ENCODE data around the gene OSBPL5.

The OSBPL5 gene

DNA sequence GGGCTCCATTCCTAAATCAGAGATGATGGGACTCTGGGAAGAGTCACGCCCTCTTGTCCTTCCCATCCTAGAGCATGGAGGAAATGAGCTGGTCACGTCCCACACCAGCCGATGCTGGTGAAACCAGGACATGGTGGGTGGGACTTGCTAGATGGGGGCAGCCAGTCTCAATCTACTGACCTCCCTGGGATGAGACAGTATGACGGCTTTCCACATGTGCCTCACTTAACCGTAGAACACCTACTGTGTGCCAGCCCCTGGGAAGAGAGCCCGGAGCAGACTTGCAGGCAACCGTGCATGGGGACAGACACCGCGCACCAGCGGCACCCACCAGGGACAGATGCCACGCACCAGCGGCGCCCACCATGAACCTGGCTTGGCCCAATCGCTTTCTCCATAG lies 3.8 kb downstream of the OSBPL5 start:
- Histone ChIP-seq H3K9ac (ENCODE audit: low read depth, low read length, poor library complexity) (no peak overlapping the region), H2BK15ac (ENCODE audit: low read length) (no peak overlapping the region), H3K4me1 (ENCODE audit: control insufficient read depth in 2 of 2, insufficient read depth in 1 of 2, low read depth in 1 of 2, low read length in 2 of 2) (peaks cover 29% of the 10 kb centered on the region in 2 donors), H3K27ac (replicated peaks; ENCODE audit: low read length) (no peak overlapping the region), H3K4ac (ENCODE audit: low read length) (no peak overlapping the region), H2BK12ac (ENCODE audit: low read length) (peak overlapping the region; percentile 17), H3K27me3 (ENCODE audit: control insufficient read depth in 3 of 3, insufficient read depth in 3 of 3, low read depth in 1 of 3, low read length in 3 of 3) (peaks cover 0 to 6% (median 0%) of the 10 kb centered on the region in 3 experiments), H3K36me3 (replicated peaks in 1 of 2; ENCODE audit: control insufficient read depth in 2 of 2, insufficient read depth in 2 of 2, low read length in 2 of 2) (no peaks in the 10 kb centered on the region), H3K14ac (ENCODE audit: low read length) (no peak overlapping the region), H2AK5ac (ENCODE audit: low read depth, low read length) (peak overlapping the region; percentile 53), H4K91ac (ENCODE audit: low read depth, low read length, poor library complexity) (no peak overlapping the region), H2BK120ac (ENCODE audit: low read depth, low read length) (no peak overlapping the region), H3K4me2 (ENCODE audit: insufficient read depth, low read length, poor library complexity, severe bottlenecking) (no peak overlapping the region), H3K9me3 (replicated peaks in 1 of 2; ENCODE audit: control insufficient read depth in 2 of 2, insufficient read depth in 1 of 2, low read depth in 1 of 2, low read length in 2 of 2) (no peaks in the 10 kb centered on the region), H3K18ac (ENCODE audit: low read length) (no peak overlapping the region), H2BK5ac (ENCODE audit: low read length) (no peak overlapping the region), H3K4me3 (ENCODE audit: low read length in 2 of 2) (peak overlapping the region in 1 of 2 donors; percentile 52), H3K23ac (ENCODE audit: low read depth, low read length, poor library complexity) (peak overlapping the region; percentile 2), H3K79me1 (ENCODE audit: low read depth, low read length) (peaks cover 18% of the 10 kb centered on the region), H4K8ac (ENCODE audit: low read depth, low read length) (no peak overlapping the region), H2AFZ (ENCODE audit: low read length) (peak overlapping the region; percentile 91)
- WGBS, 2 donors (ENCODE audit: extremely low coverage in 2 of 2, insufficient read length in 2 of 2, insufficient replicate concordance in 1 of 2), result no CpG with 5 or more reads among the region's 14 CpGs
- no peak for DNase-seq (ENCODE audit: low spot score)

DNA sequence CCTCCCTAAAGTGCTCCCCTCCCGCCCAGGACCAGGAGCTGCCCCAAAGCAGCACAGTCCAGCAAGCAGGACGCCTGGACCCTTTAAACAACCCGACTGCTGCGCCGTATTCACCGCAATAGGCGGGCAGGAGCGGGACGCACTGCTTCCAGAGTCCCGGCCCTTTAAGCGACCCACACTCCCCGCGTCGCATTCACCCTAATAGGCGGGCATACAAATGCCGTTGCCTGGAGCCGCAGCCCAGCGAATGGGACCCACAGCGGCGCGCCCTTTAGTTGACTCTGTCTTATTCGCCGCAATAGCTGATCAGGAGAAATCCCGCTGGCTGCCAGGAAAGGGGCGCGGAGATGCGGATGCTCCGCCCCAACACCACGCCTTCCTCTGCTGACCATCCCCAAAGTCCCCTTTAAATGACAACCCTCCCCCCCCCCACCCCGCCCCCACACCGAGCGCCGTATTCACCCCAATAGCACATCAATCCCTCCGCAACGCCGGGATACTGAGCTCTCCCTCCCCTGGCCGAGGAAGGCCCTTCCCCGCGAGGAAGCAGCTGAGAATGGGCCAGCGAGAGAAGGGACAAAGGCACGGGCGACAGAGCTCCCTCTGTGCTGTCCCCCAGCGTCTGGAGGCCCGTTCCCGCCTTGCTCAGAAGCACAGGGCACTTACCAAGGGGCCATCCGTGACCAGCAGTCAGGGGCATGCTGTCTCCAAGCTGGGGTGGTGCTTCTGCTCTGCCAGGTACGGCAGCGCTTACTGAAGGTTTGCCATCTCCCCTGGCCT lies 4.7 kb downstream of the OSBPL5 start:
- peak overlapping the region; percentile 47 for H2BK12ac ChIP-seq (ENCODE audit: low read length)
- H4K91ac ChIP-seq (ENCODE audit: low read depth, low read length, poor library complexity), result no peak overlapping the region
- H3K4ac ChIP-seq (ENCODE audit: low read length), result no peak overlapping the region
- peak overlapping the region; percentile 87 for H3K9ac ChIP-seq (ENCODE audit: low read depth, low read length, poor library complexity)
- no CpG with 5 or more reads among the region's 48 CpGs for WGBS, 2 donors (ENCODE audit: extremely low coverage in 2 of 2, insufficient read length in 2 of 2, insufficient replicate concordance in 1 of 2)
- H2BK15ac ChIP-seq (ENCODE audit: low read length), result peak overlapping the region; percentile 86
- H3K23ac ChIP-seq (ENCODE audit: low read depth, low read length, poor library complexity), result peak overlapping the region; percentile 38
- H3K27ac ChIP-seq (replicated peaks; ENCODE audit: low read length), result peak overlapping the region; percentile 83
- H3K36me3 ChIP-seq (replicated peaks in 1 of 2; ENCODE audit: control insufficient read depth in 2 of 2, insufficient read depth in 2 of 2, low read length in 2 of 2), result no peaks in the 10 kb centered on the region
- H3K9me3 ChIP-seq (replicated peaks in 1 of 2; ENCODE audit: control insufficient read depth in 2 of 2, insufficient read depth in 1 of 2, low read depth in 1 of 2, low read length in 2 of 2), result no peaks in the 10 kb centered on the region
- DNase-seq (ENCODE audit: low spot score), result peak; percentile 96
- peaks cover 31 to 34% of the 10 kb centered on the region in 2 donors for H3K4me1 ChIP-seq (ENCODE audit: control insufficient read depth in 2 of 2, insufficient read depth in 1 of 2, low read depth in 1 of 2, low read length in 2 of 2)
- H3K14ac ChIP-seq (ENCODE audit: low read length), result peak overlapping the region; percentile 27
- peaks cover 19% of the 10 kb centered on the region for H3K79me1 ChIP-seq (ENCODE audit: low read depth, low read length)
- no peak overlapping the region for H4K8ac ChIP-seq (ENCODE audit: low read depth, low read length)
- peak overlapping the region; percentile 77 for H2AK5ac ChIP-seq (ENCODE audit: low read depth, low read length)
- peak overlapping the region; percentile 96 for H2BK5ac ChIP-seq (ENCODE audit: low read length)
- H2BK120ac ChIP-seq (ENCODE audit: low read depth, low read length), result no peak overlapping the region
- peak overlapping the region; percentile 97 for H3K18ac ChIP-seq (ENCODE audit: low read length)
- no peaks in the 10 kb centered on the region for H3K27me3 ChIP-seq (ENCODE audit: control insufficient read depth in 3 of 3, insufficient read depth in 3 of 3, low read depth in 1 of 3, low read length in 3 of 3)
- peak overlapping the region; percentile 91 for H2AFZ ChIP-seq (ENCODE audit: low read length)
- H3K4me3 ChIP-seq (ENCODE audit: low read length in 2 of 2), result peak overlapping the region; percentile 52 to 78
- peak overlapping the region; percentile 78 for H3K4me2 ChIP-seq (ENCODE audit: insufficient read depth, low read length, poor library complexity, severe bottlenecking)

DNA sequence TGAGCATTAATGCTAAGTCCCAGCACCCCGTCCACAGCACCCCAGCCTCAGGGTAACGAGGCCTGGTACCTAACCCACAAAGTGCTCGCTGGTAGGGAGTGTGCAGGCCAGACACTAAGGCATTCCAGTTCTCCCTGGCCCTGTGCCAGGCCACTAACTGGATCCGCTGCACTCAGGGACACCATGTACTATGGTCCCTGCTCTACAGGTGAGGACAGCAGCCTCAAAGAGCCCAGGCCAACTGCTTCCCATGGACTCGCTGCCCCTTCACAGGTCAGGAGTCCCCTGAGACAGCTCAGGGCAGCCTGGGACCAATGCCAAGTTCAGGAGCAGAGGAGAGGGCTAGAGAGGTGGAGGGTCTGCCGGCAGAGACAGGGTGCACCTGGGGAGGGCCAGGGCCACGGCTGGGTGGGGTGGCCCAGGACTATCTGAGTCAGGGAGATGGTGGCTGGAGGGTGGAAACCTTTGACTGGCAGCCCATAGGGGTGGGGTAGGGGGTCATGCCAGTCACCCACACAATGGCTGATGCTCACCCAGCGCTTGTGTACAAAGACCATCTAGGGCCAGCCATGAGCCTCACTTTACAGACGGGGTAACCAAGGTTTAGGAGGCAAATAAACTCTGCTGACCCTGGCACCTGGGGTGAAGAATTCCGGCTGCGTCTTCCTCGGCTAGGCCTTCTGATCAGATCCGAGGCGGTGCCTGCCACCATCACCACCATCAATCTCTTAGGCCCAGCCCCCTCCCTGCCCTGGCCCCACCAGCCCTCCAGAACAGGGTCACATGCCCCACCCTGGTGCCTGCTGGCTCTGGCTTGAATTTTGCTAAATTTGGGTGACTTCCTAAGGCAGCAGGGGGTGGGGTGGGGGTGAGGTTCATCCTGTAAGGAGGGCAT lies 5.6 kb downstream of the OSBPL5 start:
- no peaks in the 10 kb centered on the region for H3K27me3 ChIP-seq (ENCODE audit: control insufficient read depth in 3 of 3, insufficient read depth in 3 of 3, low read depth in 1 of 3, low read length in 3 of 3)
- peak overlapping the region; percentile 58 for H2AK5ac ChIP-seq (ENCODE audit: low read depth, low read length)
- H3K4ac ChIP-seq (ENCODE audit: low read length), result no peak overlapping the region
- H3K9me3 ChIP-seq (replicated peaks in 1 of 2; ENCODE audit: control insufficient read depth in 2 of 2, insufficient read depth in 1 of 2, low read depth in 1 of 2, low read length in 2 of 2), result no peaks in the 10 kb centered on the region
- H2AFZ ChIP-seq (ENCODE audit: low read length), result peak overlapping the region; percentile 91
- no peak overlapping the region for H4K8ac ChIP-seq (ENCODE audit: low read depth, low read length)
- H3K36me3 ChIP-seq (replicated peaks in 1 of 2; ENCODE audit: control insufficient read depth in 2 of 2, insufficient read depth in 2 of 2, low read length in 2 of 2), result no peaks in the 10 kb centered on the region
- no peak overlapping the region for H3K14ac ChIP-seq (ENCODE audit: low read length)
- peak overlapping the region; percentile 28 for H3K23ac ChIP-seq (ENCODE audit: low read depth, low read length, poor library complexity)
- H4K91ac ChIP-seq (ENCODE audit: low read depth, low read length, poor library complexity), result no peak overlapping the region
- WGBS, 2 donors (ENCODE audit: extremely low coverage in 2 of 2, insufficient read length in 2 of 2, insufficient replicate concordance in 1 of 2), result no CpG with 5 or more reads among the region's 14 CpGs
- peak overlapping the region; percentile 80 for H3K27ac ChIP-seq (replicated peaks; ENCODE audit: low read length)
- DNase-seq (ENCODE audit: low spot score), result no peak
- H3K18ac ChIP-seq (ENCODE audit: low read length), result peak overlapping the region; percentile 97
- peak overlapping the region; percentile 86 for H2BK15ac ChIP-seq (ENCODE audit: low read length)
- peak overlapping the region; percentile 96 for H2BK5ac ChIP-seq (ENCODE audit: low read length)
- H3K4me2 ChIP-seq (ENCODE audit: insufficient read depth, low read length, poor library complexity, severe bottlenecking), result peak overlapping the region; percentile 78
- H3K79me1 ChIP-seq (ENCODE audit: low read depth, low read length), result peaks cover 23% of the 10 kb centered on the region
- H2BK12ac ChIP-seq (ENCODE audit: low read length), result no peak overlapping the region
- peak overlapping the region; percentile 52 to 75 for H3K4me3 ChIP-seq (ENCODE audit: low read length in 2 of 2)
- H3K9ac ChIP-seq (ENCODE audit: low read depth, low read length, poor library complexity), result peak overlapping the region; percentile 87
- peaks cover 31 to 38% of the 10 kb centered on the region in 2 donors for H3K4me1 ChIP-seq (ENCODE audit: control insufficient read depth in 2 of 2, insufficient read depth in 1 of 2, low read depth in 1 of 2, low read length in 2 of 2)
- H2BK120ac ChIP-seq (ENCODE audit: low read depth, low read length), result no peak overlapping the region

DNA sequence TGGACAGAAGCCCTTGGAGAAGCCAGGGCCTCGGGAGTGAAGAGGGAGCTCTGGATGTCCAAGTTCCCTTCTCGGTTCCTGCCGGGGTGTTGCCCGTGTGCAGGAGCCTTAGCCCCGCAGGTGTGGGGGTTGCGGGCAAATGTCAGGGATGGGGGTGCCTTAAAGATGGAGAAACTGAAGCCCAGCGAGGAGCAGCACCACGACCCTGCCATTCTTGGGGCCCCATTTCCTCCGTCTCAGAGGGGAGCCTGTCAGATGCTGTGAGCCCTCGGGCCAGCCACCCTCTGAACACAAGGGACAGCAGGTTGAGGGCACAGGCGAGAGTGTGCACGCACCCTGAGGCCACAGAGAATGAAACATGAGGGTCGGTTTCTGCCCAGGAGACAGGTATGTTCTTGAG lies 6.3 kb downstream of the OSBPL5 start:
- WGBS, 2 donors (ENCODE audit: extremely low coverage in 2 of 2, insufficient read length in 2 of 2, insufficient replicate concordance in 1 of 2), result no CpG with 5 or more reads among the region's 13 CpGs
- no peak overlapping the region for H3K23ac ChIP-seq (ENCODE audit: low read depth, low read length, poor library complexity)
- peaks cover 35 to 41% of the 10 kb centered on the region in 2 donors for H3K4me1 ChIP-seq (ENCODE audit: control insufficient read depth in 2 of 2, insufficient read depth in 1 of 2, low read depth in 1 of 2, low read length in 2 of 2)
- H3K79me1 ChIP-seq (ENCODE audit: low read depth, low read length), result peaks cover 23% of the 10 kb centered on the region
- H3K9ac ChIP-seq (ENCODE audit: low read depth, low read length, poor library complexity), result no peak overlapping the region
- H3K27me3 ChIP-seq (ENCODE audit: control insufficient read depth in 3 of 3, insufficient read depth in 3 of 3, low read depth in 1 of 3, low read length in 3 of 3), result no peaks in the 10 kb centered on the region
- H3K9me3 ChIP-seq (replicated peaks in 1 of 2; ENCODE audit: control insufficient read depth in 2 of 2, insufficient read depth in 1 of 2, low read depth in 1 of 2, low read length in 2 of 2), result no peaks in the 10 kb centered on the region
- H2BK120ac ChIP-seq (ENCODE audit: low read depth, low read length), result no peak overlapping the region
- H2BK5ac ChIP-seq (ENCODE audit: low read length), result peak overlapping the region; percentile 48
- H3K14ac ChIP-seq (ENCODE audit: low read length), result no peak overlapping the region
- peak overlapping the region; percentile 53 for H2AK5ac ChIP-seq (ENCODE audit: low read depth, low read length)
- no peak overlapping the region for H2BK12ac ChIP-seq (ENCODE audit: low read length)
- H3K18ac ChIP-seq (ENCODE audit: low read length), result no peak overlapping the region
- H3K4ac ChIP-seq (ENCODE audit: low read length), result no peak overlapping the region
- peak overlapping the region; percentile 15 for H2BK15ac ChIP-seq (ENCODE audit: low read length)
- H3K27ac ChIP-seq (replicated peaks; ENCODE audit: low read length), result no peak overlapping the region
- H3K4me3 ChIP-seq (ENCODE audit: low read length in 2 of 2), result no peak overlapping the region
- H4K8ac ChIP-seq (ENCODE audit: low read depth, low read length), result no peak overlapping the region
- H3K36me3 ChIP-seq (replicated peaks in 1 of 2; ENCODE audit: control insufficient read depth in 2 of 2, insufficient read depth in 2 of 2, low read length in 2 of 2), result no peaks in the 10 kb centered on the region
- no peak overlapping the region for H3K4me2 ChIP-seq (ENCODE audit: insufficient read depth, low read length, poor library complexity, severe bottlenecking)
- H2AFZ ChIP-seq (ENCODE audit: low read length), result no peak overlapping the region
- no peak for DNase-seq (ENCODE audit: low spot score)
- no peak overlapping the region for H4K91ac ChIP-seq (ENCODE audit: low read depth, low read length, poor library complexity)
